Smooth muscle cell (in vitro differentiated cells): ENCODE data around the gene NECTIN3. TPM values are rescaled to one million over a fixed set of nuclear protein-coding genes. Genes with fewer than 3 reads are reported as not detected.

Experiments used
- DNase-seq: peaks from one replicate; lab custom pipeline; 2025; ENCODE audit not compliant: unreplicated experiment; lab: John Stamatoyannopoulos, UW
- H2AFZ ChIP-seq: fragments of 200-600 bp; sonication (generic); 2 replicates; pipeline ENCODE4 v1.6.0; 2016; ENCODE audit warnings: antibody characterized with exemption, low read depth, mild to moderate bottlenecking
- H3F3A ChIP-seq: fragments of 200-600 bp; sonication (generic); 2 replicates; pipeline ENCODE4 v1.6.0; 2017; ENCODE audit warnings: antibody characterized with exemption, low read depth
- H3K27ac ChIP-seq: fragments of 200-600 bp; sonication (generic); 2 replicates; pipeline ENCODE4 v1.5.1; 2016; ENCODE audit warnings: low read depth, mild to moderate bottlenecking
- H3K27me3 ChIP-seq: fragments of 200-600 bp; sonication (generic); 2 replicates; pipeline ENCODE4 v1.6.1; 2016; ENCODE audit warnings: low read depth, mild to moderate bottlenecking
- H3K36me3 ChIP-seq: fragments of 200-600 bp; sonication (generic); 2 replicates; pipeline ENCODE4 v1.5.1; 2016; ENCODE audit warnings: low read depth
- H3K4me1 ChIP-seq: fragments of 200-600 bp; sonication (generic); 2 replicates; pipeline ENCODE4 v1.5.1; 2016; ENCODE audit warnings: low read depth
- H3K4me2 ChIP-seq: fragments of 200-600 bp; sonication (generic); 2 replicates; pipeline ENCODE4 v1.6.0; 2016; ENCODE audit warnings: mild to moderate bottlenecking
- H3K4me3 ChIP-seq: fragments of 200-600 bp; sonication (generic); 2 replicates; pipeline ENCODE4 v1.5.1; 2016; ENCODE audit warnings: mild to moderate bottlenecking
- H3K79me2 ChIP-seq: fragments of 200-600 bp; sonication (generic); 2 replicates; pipeline ENCODE4 v1.6.0; 2016; ENCODE audit warnings: low read depth, mild to moderate bottlenecking
- H3K9ac ChIP-seq: fragments of 200-600 bp; sonication (generic); 2 replicates; pipeline ENCODE4 v1.6.0; 2016; ENCODE audit warnings: low read depth
- H3K9me3 ChIP-seq: fragments of 200-600 bp; sonication (generic); replicated peaks from 2 replicates; pipeline ENCODE4 v1.5.1; 2016; ENCODE audit warnings: low read depth
- H4K20me1 ChIP-seq: fragments of 200-600 bp; sonication (generic); 2 replicates; pipeline ENCODE4 v1.6.0; 2016; ENCODE audit warnings: low read depth
- WGBS: methylation state at CpG from one replicate; pipeline ENCODE4 v1.1.7; 2016; ENCODE audit warnings: low lambda C conversion rate; 5-methylcytosine and 5-hydroxymethylcytosine counted together
- polyA plus RNA-seq: library from polyadenylated mRNA; unstranded; fragments of >200 nt; fragmentation: Nextera tagmentation; extraction: Ambion mirVana; gene quantifications from 2 replicates; pipeline ENCODE4 v1.2.1, GENCODE V29; 2016
- total RNA-seq: library from RNA; depleted of rRNA; stranded (reverse); fragments of >200 nt; gene quantifications from 2 replicates; pipeline ENCODE4 v1.2.3, GENCODE V29; 2014
- TF ChIP-seq, protein P1 (sequence below): fragments of 200-600 bp; sonication (generic); IDR thresholded peaks from 2 replicates; pipeline ENCODE4 v1.5.1; 2017; ENCODE audit warnings: borderline replicate concordance, mild to moderate bottlenecking, antibody characterized with exemption; ENCODE audit not compliant: insufficient read depth, poor library complexity, severe bottlenecking

Gene NECTIN3
- total and polyA plus RNA-seq, 2 experiments from 2014 or later = 10.4 to 76.3 TPM

DNA sequence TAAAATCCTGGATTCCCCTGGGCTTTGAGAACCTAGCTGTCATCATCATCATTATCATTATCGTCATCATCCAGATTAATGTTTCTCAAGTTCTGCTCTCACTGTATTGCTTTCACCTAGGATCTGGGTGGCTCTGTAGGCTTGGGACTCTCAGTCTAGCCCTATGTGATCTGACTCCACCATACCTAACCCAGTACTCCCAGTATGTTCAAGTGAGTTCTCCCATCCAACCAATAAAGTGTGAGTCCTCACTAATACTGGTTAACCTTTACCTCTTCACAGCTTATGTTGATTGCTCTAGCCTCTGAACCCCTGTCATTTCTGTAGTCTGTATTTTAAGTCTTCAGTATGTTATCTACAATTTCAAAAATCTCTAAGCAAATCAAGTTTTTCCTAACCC is 102.3 kb downstream of the NECTIN3 start:
- Histone ChIP-seq H3K4me1 (no peaks in the 10 kb centered on the region), H4K20me1 (no peaks in the 10 kb centered on the region), H3K79me2 (no peaks in the 10 kb centered on the region), H3K27me3 (no peaks in the 10 kb centered on the region), H3K9me3 (no peaks in the 10 kb centered on the region), H3F3A (no peaks in the 10 kb centered on the region), H2AFZ (no peak overlapping the region), H3K4me3 (no peak overlapping the region), H3K4me2 (no peak overlapping the region), H3K36me3 (peaks cover 3% of the 10 kb centered on the region), H3K27ac (no peak overlapping the region), H3K9ac (no peak overlapping the region)
- 100% methylated on average over 1 of the region's 1 CpG for WGBS
- TF ChIP-seq, protein P1, sequence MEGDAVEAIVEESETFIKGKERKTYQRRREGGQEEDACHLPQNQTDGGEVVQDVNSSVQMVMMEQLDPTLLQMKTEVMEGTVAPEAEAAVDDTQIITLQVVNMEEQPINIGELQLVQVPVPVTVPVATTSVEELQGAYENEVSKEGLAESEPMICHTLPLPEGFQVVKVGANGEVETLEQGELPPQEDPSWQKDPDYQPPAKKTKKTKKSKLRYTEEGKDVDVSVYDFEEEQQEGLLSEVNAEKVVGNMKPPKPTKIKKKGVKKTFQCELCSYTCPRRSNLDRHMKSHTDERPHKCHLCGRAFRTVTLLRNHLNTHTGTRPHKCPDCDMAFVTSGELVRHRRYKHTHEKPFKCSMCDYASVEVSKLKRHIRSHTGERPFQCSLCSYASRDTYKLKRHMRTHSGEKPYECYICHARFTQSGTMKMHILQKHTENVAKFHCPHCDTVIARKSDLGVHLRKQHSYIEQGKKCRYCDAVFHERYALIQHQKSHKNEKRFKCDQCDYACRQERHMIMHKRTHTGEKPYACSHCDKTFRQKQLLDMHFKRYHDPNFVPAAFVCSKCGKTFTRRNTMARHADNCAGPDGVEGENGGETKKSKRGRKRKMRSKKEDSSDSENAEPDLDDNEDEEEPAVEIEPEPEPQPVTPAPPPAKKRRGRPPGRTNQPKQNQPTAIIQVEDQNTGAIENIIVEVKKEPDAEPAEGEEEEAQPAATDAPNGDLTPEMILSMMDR = no peak
- no peak for DNase-seq

DNA sequence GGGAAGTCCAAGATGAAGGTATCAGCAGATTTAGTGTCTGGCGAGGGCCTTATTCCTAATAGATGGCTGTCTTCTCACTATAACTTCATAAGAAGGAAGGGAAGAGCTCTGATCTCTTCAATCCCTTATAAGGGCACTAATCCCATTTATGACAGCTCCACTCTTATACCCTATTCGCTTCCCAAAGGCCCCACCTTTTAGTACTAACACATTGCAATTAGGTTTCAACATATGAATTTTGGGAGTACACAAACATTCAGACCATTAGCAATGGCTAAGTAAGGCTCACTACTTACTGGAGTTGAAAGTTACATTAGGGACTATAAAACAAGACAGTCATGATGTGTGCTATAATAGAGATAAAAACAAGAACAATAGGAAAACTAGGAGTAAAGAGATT is 118.9 kb downstream of the NECTIN3 start:
- TF ChIP-seq, protein P1 = no peak
- no peaks in the 10 kb centered on the region for H3K27me3 ChIP-seq
- no peak overlapping the region for H3K9ac ChIP-seq
- no peak overlapping the region for H2AFZ ChIP-seq
- H3K4me3 ChIP-seq = no peak overlapping the region
- H3K36me3 ChIP-seq = peaks cover 9% of the 10 kb centered on the region
- no peak for DNase-seq
- H3K9me3 ChIP-seq = no peaks in the 10 kb centered on the region
- H3K4me1 ChIP-seq = no peaks in the 10 kb centered on the region
- no peaks in the 10 kb centered on the region for H3K79me2 ChIP-seq
- WGBS = 90% methylated on average over 2 of the region's 2 CpGs
- no peaks in the 10 kb centered on the region for H4K20me1 ChIP-seq
- H3K4me2 ChIP-seq = no peak overlapping the region
- no peaks in the 10 kb centered on the region for H3F3A ChIP-seq
- H3K27ac ChIP-seq = no peak overlapping the region

DNA sequence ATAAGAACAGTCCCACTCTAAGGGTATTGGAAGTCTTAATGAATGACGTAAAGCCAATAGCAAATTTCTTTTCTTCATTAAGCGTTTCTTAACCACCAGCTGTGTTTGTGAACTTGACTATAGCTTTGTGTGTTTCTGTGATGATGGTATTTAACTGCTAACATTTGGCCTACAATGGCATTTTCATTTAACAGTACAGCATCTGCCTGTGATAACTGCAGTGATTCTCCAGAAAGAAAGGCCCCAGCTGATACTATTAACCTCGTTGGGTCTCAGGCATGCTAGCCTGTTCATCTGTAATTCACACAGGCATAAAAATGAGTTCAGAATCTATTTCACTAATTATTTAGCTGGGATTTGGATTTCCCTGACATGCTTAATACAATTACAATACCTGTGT is 121.9 kb downstream of the NECTIN3 start:
- Histone ChIP-seq H3K4me1 (no peaks in the 10 kb centered on the region), H3K27me3 (no peaks in the 10 kb centered on the region), H4K20me1 (no peaks in the 10 kb centered on the region), H3K4me2 (no peak overlapping the region), H3K79me2 (no peaks in the 10 kb centered on the region), H3K36me3 (peaks cover 9% of the 10 kb centered on the region), H3K9ac (no peak overlapping the region), H3K9me3 (no peaks in the 10 kb centered on the region), H3K27ac (peak overlapping the region; percentile 30), H3F3A (no peaks in the 10 kb centered on the region), H3K4me3 (no peak overlapping the region), H2AFZ (no peak overlapping the region)
- TF ChIP-seq, protein P1 = no peak
- 83% methylated on average over 3 of the region's 3 CpGs for WGBS
- no peak for DNase-seq

DNA sequence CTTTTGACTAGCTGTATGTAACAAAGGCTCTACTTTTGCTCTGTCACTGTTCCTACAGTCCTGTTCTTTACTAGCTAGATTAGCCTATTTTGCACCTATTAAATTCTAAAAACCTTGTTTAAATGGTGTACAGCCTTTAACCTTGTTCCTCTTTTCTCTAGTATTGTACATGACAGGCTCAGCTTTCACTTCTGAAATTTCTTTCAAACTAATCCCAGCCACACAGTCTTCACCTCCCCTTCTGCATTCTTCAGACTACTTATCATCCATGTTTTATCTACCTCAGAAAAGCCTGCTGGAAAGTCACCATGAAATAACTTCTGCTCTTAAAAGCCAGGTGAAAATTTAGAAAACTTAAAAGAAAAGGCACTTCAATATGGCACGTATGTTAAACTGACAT is 122.4 kb downstream of the NECTIN3 start:
- no peaks in the 10 kb centered on the region for H3K4me1 ChIP-seq
- no peak overlapping the region for H2AFZ ChIP-seq
- H3K4me3 ChIP-seq = no peak overlapping the region
- peaks cover 9% of the 10 kb centered on the region for H3K36me3 ChIP-seq
- no peak overlapping the region for H3K9ac ChIP-seq
- WGBS = 75% methylated on average over 1 of the region's 1 CpG
- H3K4me2 ChIP-seq = peak overlapping the region; percentile 10
- no peaks in the 10 kb centered on the region for H3K27me3 ChIP-seq
- H3F3A ChIP-seq = no peaks in the 10 kb centered on the region
- DNase-seq = no peak
- H3K9me3 ChIP-seq = no peaks in the 10 kb centered on the region
- H3K79me2 ChIP-seq = no peaks in the 10 kb centered on the region
- peak overlapping the region; percentile 30 for H3K27ac ChIP-seq
- no peaks in the 10 kb centered on the region for H4K20me1 ChIP-seq
- TF ChIP-seq, protein P1 = no peak
